Measurements from ENCODE around the gene DDN.
A peak's percentile ranks its signal among the peaks of the same experiment; 100 is the strongest.

DDN gene

DNA sequence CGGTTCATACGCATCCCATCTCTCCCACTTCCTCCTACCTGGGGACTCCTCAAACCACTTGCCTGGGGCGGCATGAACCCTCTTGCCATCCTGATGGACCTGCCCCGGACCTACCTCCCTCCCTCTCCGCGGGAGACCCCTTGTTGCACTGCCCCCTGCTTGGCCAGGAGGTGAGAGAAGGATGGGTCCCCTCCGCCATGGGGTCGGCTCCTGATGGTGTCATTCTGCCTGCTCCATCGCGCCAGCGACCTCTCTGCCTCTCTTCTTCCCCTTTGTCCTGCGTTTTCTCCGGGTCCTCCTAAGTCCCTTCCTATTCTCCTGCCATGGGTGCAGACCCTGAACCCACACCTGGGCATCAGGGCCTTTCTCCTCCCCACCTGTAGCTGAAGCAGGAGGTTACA lies 17.4 kb downstream of the DDN start:
- DNase-seq (ENCODE audit: low read depth), result no peak

DNA sequence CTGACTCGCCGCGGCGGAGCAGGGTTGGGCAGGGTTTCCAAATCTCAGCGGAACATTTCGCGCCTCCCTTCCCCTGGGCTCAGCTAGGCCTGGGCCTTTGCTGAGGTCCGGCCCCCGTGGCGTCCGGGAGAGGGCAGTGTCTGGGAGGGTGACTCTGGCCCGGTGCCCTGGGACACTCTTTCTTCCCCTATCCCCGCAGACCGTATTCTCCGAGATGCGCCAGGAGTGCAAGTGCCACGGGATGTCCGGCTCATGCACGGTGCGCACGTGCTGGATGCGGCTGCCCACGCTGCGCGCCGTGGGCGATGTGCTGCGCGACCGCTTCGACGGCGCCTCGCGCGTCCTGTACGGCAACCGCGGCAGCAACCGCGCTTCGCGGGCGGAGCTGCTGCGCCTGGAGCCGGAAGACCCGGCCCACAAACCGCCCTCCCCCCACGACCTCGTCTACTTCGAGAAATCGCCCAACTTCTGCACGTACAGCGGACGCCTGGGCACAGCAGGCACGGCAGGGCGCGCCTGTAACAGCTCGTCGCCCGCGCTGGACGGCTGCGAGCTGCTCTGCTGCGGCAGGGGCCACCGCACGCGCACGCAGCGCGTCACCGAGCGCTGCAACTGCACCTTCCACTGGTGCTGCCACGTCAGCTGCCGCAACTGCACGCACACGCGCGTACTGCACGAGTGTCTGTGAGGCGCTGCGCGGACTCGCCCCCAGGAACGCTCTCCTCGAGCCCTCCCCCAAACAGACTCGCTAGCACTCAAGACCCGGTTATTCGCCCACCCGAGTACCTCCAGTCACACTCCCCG lies 18.0 kb downstream of the DDN start:
- DNase-seq (ENCODE audit: low read depth), result no peak

DNA sequence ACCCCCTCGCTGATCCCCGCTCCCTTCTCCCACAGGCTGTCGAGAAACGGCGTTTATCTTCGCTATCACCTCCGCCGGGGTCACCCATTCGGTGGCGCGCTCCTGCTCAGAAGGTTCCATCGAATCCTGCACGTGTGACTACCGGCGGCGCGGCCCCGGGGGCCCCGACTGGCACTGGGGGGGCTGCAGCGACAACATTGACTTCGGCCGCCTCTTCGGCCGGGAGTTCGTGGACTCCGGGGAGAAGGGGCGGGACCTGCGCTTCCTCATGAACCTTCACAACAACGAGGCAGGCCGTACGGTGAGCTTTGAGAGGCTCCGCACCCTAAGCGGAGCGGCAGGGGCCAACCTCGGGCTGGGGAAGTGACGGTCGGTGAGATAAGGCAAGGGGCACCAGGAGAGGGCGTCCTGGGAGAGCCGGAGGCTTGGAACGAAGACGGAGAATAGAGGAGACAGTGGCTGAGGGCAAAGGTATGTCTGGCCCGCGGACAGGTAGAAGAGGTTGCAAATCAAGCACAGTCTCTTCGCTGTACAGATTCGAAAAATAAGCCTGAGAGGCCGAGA lies 18.7 kb downstream of the DDN start:
- no peak for DNase-seq (ENCODE audit: low read depth)

DNA sequence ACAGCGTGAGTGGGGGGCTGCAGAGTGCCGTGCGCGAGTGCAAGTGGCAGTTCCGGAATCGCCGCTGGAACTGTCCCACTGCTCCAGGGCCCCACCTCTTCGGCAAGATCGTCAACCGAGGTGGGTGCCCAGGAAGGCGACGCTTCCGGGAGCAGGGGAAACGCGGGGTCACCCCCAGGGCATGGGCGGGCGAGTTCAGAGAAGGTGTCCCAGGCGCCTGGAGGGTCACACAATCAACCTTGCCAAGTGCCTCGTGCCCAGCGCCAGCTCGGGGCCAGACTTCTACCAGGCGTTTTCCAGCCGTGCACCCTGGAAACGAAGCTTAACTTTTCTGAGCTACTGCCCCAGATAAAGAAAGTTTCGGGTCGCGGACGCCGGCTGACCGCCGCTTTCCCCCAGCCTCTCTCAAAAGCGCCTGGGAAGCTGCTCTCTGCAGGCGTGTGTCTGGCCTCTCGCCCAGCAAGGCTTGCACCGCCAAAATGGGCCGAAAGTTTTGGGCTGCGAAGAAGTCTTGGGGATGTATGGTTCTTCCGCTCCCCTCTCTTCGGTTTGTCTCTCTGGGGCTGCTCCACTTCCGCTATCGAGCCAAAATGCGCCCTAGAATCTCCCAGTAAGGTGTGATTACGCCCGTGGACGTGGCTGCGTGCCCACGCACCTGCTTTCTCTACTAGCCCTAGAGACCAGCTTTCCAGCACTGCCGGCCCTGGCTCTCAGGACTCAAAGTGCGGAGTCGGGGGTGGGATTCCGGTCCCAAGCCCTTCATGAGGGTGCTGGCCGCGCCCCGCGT lies 19.4 kb downstream of the DDN start:
- DNase-seq (ENCODE audit: low read depth), result no peak

DNA sequence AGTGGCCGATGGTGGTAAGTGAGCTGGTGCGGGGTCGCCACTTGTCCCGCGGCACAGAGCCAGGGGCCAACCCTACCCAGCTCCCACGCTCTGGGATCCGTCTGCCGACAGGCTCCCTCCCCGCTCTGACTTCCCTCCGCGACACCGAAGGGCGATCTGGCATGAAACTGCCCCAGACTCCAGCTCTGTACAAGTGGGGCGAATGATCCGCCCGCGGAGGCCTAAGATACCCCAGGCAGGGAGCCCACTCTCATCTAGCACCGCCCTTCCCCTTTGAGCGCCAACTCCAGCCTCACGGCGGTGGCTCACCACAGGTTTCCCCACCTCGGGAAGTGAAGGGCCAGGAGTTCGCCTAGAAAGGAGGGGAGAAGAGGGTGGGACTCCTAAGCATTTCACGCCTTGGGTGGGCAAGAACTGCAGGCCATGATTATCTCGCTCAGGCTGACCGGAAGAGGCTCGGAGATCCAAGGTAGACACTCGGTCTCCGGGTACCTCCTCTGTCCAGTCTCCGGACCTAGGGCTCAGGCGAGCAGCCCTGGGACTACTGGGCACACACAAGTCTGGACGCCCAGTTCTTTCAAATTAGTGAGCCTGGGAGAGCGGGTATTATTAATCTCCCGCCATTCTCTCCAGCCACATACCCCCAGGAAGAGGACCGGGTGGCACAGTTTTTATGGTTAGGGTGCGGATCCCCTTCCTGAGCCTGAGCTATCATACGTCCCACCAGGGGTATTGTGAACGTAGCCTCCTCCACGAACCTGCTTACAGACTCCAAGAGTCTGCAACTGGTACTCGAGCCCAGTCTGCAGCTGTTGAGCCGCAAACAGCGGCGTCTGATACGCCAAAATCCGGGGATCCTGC lies 20.2 kb downstream of the DDN start:
- DNase-seq (ENCODE audit: low read depth), result no peak

DNA sequence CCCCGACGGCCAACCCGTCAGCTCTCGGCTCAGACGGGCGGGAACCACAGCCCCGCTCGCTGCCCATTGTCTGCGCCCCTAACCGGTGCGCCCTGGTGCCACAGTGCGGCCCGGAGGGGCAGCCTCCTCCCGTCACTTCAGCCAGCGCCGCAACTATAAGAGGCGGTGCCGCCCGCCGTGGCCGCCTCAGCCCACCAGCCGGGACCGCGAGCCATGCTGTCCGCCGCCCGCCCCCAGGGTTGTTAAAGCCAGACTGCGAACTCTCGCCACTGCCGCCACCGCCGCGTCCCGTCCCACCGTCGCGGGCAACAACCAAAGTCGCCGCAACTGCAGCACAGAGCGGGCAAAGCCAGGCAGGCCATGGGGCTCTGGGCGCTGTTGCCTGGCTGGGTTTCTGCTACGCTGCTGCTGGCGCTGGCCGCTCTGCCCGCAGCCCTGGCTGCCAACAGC lies 20.9 kb downstream of the DDN start, which contains the start of gene WNT1:
Gene WNT1 (plus strand): TSS at position 32 of the 450 bp plus-strand sequence. CDS start 329 bp downstream, at position 361.
- DNase-seq (ENCODE audit: low read depth), result no peak

DNA sequence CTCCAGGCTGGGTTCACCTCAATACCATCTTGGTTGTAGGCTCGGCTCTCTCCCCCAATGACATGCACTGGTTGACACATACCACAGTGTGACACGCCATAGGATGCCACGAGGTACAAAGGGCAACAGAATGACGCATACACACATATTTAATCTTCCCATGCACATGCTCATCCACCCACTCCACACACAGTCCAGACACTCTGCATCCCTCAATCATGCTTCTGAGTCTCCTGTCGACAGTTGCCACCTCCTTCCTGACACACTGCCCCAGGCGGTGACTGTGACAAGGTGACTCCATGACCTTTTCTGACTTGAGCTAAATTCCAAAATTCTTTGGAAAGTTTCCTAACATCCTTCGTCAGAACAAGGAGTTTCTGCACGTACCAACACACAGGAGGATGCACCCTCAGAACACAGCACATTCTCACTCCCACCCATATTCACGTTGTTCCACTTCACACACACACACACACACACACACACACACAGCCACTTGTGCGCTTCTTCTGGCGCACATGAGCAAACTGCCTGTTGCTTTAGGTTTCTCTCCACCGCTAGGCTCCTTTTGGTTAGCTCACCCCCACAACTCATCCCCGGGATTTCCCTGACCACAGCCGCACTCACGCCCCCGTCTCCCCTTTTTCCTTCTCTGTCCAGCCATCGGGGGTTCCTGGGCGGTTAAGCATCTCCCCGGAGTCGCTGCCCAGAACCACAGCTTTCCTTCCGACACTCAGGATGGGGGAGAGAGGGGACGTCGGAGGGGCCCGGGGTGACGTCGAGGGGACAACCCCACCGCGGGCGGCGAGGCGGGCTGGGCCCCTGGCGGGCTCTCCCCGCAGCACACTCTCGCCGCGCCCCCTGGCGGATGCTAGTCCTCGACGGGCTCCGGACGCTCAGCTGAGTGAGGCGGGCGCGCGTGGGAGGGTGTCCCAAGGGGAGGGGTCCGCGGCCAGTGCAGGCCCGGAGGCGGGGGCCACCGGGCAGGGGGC lies 21.6 kb downstream of the DDN start:
- peak; percentile 65 for DNase-seq (ENCODE audit: low read depth)

DNA sequence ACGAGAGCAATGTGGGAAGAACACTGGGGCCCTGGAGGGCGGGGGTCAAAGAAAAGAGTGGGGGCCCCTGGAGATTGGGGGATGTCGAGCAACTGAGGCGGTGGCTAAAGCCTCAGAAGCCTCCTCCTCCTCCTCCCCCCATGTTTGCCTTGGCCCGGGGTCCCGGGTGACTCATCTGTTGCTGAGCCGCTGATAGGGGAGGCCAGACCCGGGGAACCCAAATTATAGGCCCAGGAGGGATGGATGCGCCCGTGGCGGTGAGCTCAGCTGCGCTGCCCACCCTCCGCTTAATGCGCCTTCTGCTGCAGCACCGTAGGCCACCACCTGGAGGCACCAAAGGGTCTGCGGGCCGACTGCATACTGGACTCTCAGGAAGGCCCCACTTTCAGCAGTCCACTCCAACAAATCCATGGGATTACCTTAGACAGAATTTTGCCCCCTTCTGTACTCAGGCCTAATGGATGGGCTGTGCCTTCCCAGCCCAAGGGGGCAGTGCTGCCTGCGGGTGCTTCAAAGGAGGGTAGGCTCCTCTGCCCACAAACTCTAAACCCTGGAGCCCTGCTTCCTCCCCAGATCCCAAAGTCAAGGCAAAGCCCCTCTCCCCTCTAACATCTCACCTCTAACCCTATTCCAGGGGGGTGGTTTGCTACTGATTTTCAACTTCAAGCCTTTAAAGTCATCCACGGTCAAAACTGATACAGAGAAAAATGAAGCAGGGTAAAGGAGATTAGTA lies 25.1 kb downstream of the DDN start:
- no peak for DNase-seq (ENCODE audit: low read depth)

DNA sequence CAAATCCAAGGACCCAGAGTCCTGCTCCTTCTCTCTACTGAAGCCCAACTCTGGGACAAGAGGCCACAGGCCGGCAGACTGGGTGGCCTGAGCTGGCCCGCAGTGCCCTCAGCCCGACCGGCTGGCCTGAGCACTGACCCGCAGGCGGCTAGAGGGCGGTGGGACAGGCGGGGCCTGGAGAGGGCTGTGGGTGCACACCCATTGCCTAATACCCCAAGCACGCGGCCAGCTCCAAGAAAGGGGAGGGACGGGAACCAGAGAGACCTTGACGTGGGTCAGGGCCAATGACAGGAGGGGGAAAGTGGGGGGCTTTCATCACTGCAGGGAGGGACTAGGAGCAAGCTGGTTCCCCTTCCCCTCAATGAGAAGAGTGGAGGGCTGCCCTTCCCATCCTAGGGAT lies 25.6 kb downstream of the DDN start:
- no peak for DNase-seq (ENCODE audit: low read depth)

DNA sequence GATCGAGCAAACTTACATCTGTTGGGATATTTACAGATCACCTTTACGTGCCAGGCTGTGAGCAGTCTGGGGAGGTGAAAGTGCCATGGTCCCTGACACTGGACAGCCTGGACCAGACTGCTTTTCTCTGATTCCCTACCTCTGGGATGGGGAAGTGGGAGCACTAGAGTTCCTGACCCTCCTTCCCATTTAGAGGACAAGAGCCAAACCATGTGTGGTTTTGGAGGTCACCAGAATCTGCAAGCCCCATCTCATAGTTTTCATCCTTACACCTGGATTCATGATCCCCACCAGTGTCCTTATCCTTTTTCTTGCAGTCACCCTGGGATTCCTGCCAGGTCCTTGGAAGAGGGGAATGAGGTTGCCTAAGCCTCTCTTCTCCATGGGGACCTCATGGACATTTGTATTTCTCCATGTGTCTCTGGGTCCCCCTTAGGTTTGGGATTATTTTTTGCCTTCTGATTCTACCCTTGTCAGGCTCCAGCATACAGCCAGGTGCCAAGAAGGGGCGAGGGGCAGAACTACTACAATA lies 26.2 kb downstream of the DDN start:
- no peak for DNase-seq (ENCODE audit: low read depth)

DNA sequence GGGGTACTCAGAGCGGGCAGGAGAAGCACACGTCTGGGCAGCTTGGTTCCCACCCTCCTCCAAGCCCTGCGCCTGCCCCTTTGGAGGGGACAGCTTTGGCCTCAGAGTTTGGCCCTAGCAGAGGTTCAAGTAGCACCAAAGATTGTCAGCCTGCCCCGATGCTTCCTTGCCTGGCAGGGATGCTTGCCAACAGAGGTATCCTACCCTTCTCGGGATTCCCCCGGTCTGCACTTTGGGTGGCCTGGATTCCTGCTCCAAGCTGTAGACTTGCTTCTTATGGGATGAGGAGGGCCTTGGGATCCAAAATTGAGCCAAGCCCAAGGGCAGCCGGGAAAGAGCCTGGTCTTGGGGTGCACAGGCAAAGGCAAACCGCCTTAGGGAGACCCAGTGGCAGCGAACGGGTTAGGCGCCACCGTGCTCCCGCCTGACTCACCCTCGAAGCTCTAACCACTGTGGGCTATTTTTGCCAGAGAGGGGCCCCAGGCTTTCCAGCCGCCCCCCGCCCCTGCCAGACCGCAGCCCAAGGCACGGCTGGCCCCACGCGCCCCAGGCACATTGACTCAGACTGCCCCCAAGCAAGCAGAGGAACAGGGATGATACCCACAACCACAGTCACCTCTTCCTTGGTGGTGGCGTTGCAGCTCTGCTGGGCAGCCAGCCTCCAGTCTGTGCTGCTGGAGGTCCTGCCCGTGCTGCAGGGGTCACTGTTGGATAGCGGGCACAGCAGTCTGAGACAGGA lies 26.8 kb downstream of the DDN start:
- DNase-seq (ENCODE audit: low read depth), result no peak

DNA sequence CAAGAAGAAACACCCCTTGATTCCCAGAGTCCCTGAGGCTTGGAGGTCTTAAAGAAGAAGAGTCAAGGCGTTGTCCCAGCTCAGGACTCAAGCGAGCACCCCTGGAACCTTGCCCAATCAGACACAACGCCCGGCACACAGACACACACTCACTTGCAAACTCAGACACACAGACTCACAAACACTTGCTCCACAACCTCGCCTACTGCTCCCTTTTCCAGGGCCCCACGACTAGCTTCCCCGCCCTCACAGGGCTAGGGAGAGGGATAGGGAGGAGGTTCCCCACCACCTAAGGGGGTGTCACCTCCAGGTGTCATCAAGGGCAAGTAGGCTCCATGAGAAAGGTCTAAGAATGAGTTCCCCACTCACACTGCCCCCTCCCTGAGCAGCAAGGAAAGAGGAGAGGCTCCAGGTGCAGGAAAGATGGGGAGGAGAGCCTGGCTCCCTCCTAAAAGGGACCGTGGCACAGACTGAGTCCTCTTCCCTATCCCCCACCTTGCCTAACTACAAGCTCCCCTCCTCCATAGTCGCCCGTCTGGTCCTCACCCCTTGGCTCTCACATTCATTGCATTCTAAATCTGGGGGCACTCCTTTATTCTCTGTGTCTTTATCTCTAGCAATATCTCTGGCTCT lies 28.4 kb downstream of the DDN start:
- no peak for DNase-seq (ENCODE audit: low read depth)

DNA sequence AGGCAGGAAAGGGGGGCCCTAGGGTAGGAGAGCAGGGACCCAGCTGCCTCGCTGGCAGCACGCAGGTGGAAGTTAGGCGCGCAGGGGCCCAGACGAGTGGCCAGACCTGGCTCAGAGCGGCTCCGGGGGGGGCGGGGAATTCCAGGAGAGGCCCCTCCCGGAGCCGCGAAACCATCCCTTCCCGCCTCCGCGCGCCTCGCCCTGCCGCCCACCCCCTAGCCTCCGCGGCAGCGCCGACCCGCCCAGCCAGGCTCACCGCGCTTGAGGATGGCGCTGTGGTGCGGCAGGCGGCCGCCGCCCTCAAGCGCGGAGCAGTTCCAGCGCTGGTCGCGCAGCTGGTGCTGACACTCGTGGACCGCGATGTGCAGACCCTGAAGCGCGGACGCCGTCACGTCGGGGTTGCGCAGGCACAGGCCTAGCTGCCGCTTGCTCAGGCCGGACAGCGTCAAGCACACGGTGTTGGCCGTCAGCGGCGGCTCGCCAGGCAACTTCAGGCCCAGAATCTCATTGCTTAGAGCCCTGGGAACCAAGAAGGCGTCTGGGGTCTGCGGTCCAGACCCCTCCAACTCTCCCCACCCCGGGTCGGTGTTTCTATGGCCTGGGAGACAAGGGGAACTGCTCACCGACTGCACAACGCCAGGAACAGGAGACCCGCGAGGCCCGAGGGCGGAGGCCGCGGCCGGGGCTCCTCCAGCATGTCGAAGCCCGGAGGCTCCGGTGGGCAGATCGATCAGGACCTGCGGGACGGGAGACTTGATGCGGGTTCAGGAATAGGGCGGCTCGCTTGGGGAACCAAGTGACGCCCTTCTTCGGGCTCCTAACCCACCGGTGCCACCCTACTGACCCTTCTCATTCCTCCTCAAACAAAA lies 29.1 kb downstream of the DDN start:
- no peak for DNase-seq (ENCODE audit: low read depth)

DNA sequence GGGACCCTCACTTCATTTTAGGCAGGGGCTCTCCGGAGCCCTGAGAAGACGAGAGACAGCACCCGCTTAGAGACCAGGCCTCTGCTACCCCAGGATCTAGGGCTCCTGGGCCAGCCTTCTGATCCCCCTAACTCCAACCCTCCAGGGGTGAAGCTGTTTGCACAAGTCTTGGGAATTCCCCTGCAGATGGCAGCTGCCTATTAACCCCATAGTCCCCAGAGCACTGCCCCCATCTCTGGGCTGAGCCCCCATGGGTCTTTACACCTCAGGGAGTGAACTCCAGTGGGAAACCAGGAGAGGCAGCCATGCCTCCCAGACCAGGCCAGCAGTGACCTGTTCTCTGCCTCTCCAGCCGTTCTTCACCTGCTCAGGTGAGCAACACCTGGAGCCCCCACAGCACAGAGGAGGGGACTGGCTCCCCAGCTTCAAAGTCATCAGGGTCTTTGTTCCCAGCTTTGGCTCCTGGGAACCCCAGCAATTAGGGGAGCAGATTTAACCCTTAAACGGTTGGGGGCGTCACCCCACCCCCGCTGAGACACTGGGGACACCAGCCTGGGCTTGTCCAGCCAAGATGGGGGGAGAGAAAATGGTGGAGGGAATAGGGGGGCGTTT lies 29.9 kb downstream of the DDN start:
- no peak for DNase-seq (ENCODE audit: low read depth)

DNA sequence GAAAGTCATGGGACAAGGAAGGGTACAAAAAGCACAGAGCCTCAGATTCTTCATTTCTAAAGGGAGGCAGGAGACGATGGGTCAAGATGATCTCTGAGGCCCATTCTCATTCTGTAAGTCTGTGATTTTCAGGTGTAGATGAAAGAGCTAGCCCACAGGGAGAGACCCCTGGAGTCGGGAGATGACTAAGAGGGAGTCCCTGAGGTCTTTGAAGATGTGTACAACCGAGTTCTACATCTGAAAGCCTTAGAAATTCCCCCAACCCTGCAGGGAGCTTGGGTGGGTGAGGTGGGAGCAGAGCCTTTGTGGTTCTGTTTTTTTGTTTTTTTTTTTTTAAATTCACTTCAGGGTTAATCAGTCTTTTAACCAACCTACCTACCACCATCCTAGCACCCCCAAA lies 30.7 kb downstream of the DDN start:
- DNase-seq (ENCODE audit: low read depth), result no peak

DNA sequence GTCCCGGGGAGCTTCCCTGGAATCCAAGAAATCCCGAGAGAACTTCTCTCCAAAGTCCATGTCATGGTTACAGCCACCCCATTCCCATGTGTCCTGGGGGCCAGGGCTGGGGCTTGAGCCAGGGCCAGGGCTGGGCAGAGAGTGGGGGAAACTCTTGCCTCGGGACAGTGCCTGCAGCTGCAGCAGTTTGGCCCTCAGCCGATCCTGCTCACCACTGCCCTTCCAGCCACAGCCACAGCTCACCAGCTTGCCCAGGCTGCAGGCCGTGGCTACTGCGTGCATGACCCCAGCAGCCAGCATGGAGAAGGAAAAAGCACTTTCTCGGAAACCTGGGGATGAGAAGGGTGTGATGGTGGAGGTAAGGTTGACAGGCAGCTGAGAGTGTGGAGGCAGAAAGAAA lies 31.2 kb downstream of the DDN start:
- DNase-seq (ENCODE audit: low read depth), result no peak
